K562 (cell line): ENCODE results near the gene SLC13A4.

Source experiments
- ARNT ChIP-seq, 2 experiments: fragments of 450-650 bp; IDR thresholded peaks; 2 replicates each; pipeline ENCODE4 v1.6.1; 2016; ENCODE audit warnings: mild to moderate bottlenecking in 1 of 2
- ZNF263 ChIP-seq: sonication (generic); formaldehyde crosslinking; IDR thresholded peaks from 2 replicates; pipeline ENCODE4 v1.8.0; 2022; ENCODE audit warnings: mild to moderate bottlenecking, missing genetic modification reagents, borderline replicate concordance

DNA sequence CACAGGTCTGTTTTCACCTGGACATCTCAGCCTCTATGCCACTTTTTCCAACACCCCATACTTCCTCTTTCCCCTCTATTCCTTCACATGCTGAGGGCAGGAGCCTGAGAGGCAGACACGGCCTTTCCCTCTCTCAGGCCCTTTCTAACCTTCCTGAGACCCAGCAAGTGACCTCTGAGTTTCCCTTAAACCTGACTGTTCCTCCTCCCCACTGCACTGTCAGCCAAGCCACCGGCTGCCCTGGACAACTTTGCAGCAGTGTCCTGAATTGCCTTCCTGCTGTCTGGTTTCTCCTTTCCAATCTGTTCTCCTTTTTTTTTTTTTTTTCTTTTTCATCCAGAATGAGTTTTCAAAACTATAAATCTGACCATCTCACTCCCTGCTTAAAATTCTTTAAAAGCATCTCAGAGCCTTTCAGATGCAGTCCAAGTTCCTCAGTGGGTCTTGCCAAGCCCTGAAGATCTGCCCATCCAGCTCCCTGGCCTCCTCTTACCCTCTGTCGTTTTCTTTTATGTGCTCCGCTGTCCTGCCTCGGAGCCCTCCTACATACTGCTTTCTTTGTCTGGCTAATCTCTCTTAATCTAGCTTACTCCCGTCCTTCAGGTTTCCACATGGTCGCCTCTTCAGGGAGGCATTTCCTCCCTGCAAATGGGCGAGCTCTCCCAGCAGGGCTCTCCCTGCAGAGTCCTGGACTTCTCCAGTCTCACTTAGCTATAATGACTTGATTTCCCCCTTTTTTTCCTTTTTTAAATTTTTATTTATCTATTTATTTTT lies 30.5 kb downstream of the SLC13A4 start:
- TF ChIP-seq ZNF263 (CRISPR knock-in tag), result no peak
- TF ChIP-seq ARNT (IDR thresholded peaks at IDR 0.05), result no peak
